ENCODE measurements around the gene TLR5.

The TLR5 gene

DNA sequence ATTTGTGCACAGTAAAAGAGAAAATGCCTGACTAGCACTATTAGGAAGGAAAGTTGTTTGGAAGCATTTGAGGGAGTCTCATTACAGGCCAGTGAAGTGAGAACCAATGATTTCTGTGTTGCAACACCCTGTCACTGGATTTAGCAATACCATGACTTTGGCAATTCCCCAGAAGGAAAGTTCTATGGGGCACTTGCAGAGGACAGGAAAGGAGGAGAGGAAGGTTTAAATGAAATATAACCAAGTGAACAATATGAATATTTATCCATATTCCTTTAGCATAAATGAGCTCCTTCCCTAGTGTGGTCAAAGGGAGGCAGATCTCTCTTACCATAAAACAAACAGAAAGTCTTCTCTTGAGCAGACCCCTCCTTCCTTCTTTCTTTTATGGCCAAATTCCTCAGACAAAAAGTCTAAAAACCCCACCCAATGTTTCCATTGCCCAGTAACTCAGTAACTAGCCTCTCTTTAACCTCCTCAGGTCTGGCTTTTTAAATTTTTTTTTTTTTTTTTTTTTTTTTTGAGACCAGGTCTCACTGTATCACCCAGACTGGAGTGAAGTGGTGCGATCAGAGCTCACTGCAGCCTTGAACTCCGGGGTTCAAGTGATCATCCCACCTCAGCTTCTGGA is 5.5 kb downstream of the TLR5 start:
- no peak overlapping the region for H3K27ac ChIP-seq (ENCODE audit: poor library complexity, severe bottlenecking)
- H3K9me3 ChIP-seq (ENCODE audit: severe bottlenecking), result no peaks in the 10 kb centered on the region
- no peak for TF ChIP-seq CTCF (IDR thresholded peaks at IDR 0.05; ENCODE audit: poor library complexity, severe bottlenecking)
- peaks cover 9% of the 10 kb centered on the region for H3K4me1 ChIP-seq (ENCODE audit: insufficient read depth, poor library complexity, severe bottlenecking)
- ATAC-seq (ENCODE audit: low read depth) (no peak), DNase-seq (ENCODE audit: low spot score) (no peak)
- no peaks in the 10 kb centered on the region for H3K36me3 ChIP-seq (ENCODE audit: low read depth)
- H3K27me3 ChIP-seq (ENCODE audit: insufficient read depth, poor library complexity, severe bottlenecking), result no peaks in the 10 kb centered on the region
- no peak overlapping the region for H3K4me3 ChIP-seq (ENCODE audit: severe bottlenecking)

GRCh38 chr1:223136086-223136485 is 7.0 kb downstream of the TLR5 start:
- no peaks in the 10 kb centered on the region for H3K9me3 ChIP-seq (ENCODE audit: severe bottlenecking)
- no peak for ATAC-seq (ENCODE audit: low read depth)

GRCh38 chr1:223135176-223135942 is 7.7 kb downstream of the TLR5 start:
- H3K27ac ChIP-seq (ENCODE audit: poor library complexity, severe bottlenecking), result no peak overlapping the region
- no peak for TF ChIP-seq CTCF (IDR thresholded peaks at IDR 0.05; ENCODE audit: poor library complexity, severe bottlenecking)
- DNase-seq (ENCODE audit: low spot score) (no peak), ATAC-seq (ENCODE audit: low read depth) (peak; percentile 60)
- no peaks in the 10 kb centered on the region for H3K9me3 ChIP-seq (ENCODE audit: severe bottlenecking)
- H3K36me3 ChIP-seq (ENCODE audit: low read depth), result no peaks in the 10 kb centered on the region
- H3K4me1 ChIP-seq (ENCODE audit: insufficient read depth, poor library complexity, severe bottlenecking), result peaks cover 9% of the 10 kb centered on the region
- H3K4me3 ChIP-seq (ENCODE audit: severe bottlenecking), result no peak overlapping the region
- H3K27me3 ChIP-seq (ENCODE audit: insufficient read depth, poor library complexity, severe bottlenecking), result no peaks in the 10 kb centered on the region

More at GRCh38 chr1:223136086-223136485, 7.0 kb downstream of the TLR5 start:
- H3K4me1 ChIP-seq (ENCODE audit: insufficient read depth, poor library complexity, severe bottlenecking), result peaks cover 9% of the 10 kb centered on the region
- no peak overlapping the region for H3K27ac ChIP-seq (ENCODE audit: poor library complexity, severe bottlenecking)
- TF ChIP-seq CTCF (IDR thresholded peaks at IDR 0.05; ENCODE audit: poor library complexity, severe bottlenecking), result no peak
- no peak overlapping the region for H3K4me3 ChIP-seq (ENCODE audit: severe bottlenecking)
- H3K36me3 ChIP-seq (ENCODE audit: low read depth), result no peaks in the 10 kb centered on the region
- no peak for DNase-seq (ENCODE audit: low spot score)
- H3K27me3 ChIP-seq (ENCODE audit: insufficient read depth, poor library complexity, severe bottlenecking), result no peaks in the 10 kb centered on the region

DNA sequence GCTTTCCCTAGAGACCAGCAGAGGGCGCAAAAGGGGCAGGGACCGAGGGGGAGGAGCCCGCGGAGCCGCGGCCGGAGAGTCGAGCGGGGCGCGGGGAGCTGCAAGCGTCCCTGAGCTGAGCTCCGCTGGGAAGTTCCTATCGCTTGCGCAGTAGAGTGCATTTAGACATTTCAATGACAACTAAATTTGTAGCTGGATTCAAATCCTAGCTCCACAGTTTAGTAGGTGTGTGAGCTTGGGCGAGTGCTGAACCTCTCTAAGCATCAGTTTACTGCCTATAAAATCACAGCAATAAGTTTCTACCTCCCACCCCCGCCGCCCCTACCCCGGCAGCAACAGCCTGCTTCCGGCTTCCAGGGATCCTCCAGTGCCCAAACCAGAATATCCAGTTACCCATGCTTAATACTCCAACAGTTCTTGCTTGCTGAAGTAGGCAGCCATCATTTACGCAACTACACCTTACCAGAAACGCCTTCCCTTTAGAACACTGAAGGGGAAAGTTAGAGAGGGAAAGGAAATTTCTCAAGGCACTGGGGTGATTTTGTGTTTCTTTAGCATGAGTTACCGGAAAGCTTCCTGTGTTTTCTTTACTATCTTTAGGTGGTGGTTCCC is 9.1 kb downstream of the TLR5 start:
- peaks cover 9% of the 10 kb centered on the region for H3K4me1 ChIP-seq (ENCODE audit: insufficient read depth, poor library complexity, severe bottlenecking)
- no peaks in the 10 kb centered on the region for H3K27me3 ChIP-seq (ENCODE audit: insufficient read depth, poor library complexity, severe bottlenecking)
- DNase-seq (ENCODE audit: low spot score), result peak; percentile 59
- peak; percentile 75 for TF ChIP-seq CTCF (IDR thresholded peaks at IDR 0.05; ENCODE audit: poor library complexity, severe bottlenecking)
- ATAC-seq (ENCODE audit: low read depth), result peak; percentile 88
- peak overlapping the region; percentile 21 for H3K4me3 ChIP-seq (ENCODE audit: severe bottlenecking)
- H3K9me3 ChIP-seq (ENCODE audit: severe bottlenecking), result no peaks in the 10 kb centered on the region
- H3K36me3 ChIP-seq (ENCODE audit: low read depth), result no peaks in the 10 kb centered on the region
- peak overlapping the region; percentile 36 for H3K27ac ChIP-seq (ENCODE audit: poor library complexity, severe bottlenecking)
